ENCODE data around the gene MPZ. TPM values are rescaled to one million over a fixed set of nuclear protein-coding genes. Genes with fewer than 3 reads are reported as not detected.

The MPZ gene
- 8.6 and 19.9 TPM in 2 replicates for total RNA-seq (2011; cell fraction: chromatin; rRNA removed; ENCODE audit: low replicate concordance)
- 17.8 and 21.0 TPM in 2 replicates for total RNA-seq (2011; cell fraction: nucleolus; rRNA removed)
- total RNA-seq (2011; cell fraction: nucleoplasm; rRNA removed), result 18.5 and 20.5 TPM in 2 replicates
- total RNA-seq (2014; rRNA removed), result 13.5 and 19.0 TPM in 2 replicates
- total RNA-seq (2014; rRNA removed; fragmentation: Illumina TruSeq; extraction: Trizol), result 10.2 and 10.4 TPM in 2 replicates
- total RNA-seq (2015; rRNA removed; fragmentation: Illumina TruSeq; extraction: Trizol), result 10.2 and 10.3 TPM in 2 replicates
- 11.4 and 15.3 TPM in 2 replicates for total RNA-seq (2021)
- polyA plus RNA-seq (2011; rRNA removed), result 10.5 and 10.9 TPM in 2 replicates
- polyA plus RNA-seq (2011; cell fraction: cytosol; rRNA removed), result 15.5 and 16.4 TPM in 2 replicates
- 15.3 and 25.2 TPM in 2 replicates for polyA plus RNA-seq (2011; cell fraction: nucleus; rRNA removed)
- 15.0 and 18.0 TPM in 2 replicates for polyA plus RNA-seq (2012)
- 14.7 and 17.5 TPM in 2 replicates for polyA plus RNA-seq (2014; fragmentation: Illumina TruSeq; extraction: Trizol)
- polyA plus RNA-seq (2014; fragmentation: Nextera tagmentation; extraction: Ambion mirVana), result under 1 TPM; 0.22 to 0.31 TPM
- polyA plus RNA-seq (2014; rRNA removed), result 15.7 and 16.6 TPM in 2 replicates
- 1.9 and 3.2 TPM in 2 replicates for polyA minus RNA-seq (2011; rRNA and poly(A)+ RNA removed)
- 2.4 and 3.4 TPM in 2 replicates for polyA minus RNA-seq (2011; cell fraction: cytosol; rRNA and poly(A)+ RNA removed)
- 4.7 and 8.1 TPM in 2 replicates for polyA minus RNA-seq (2011; cell fraction: nucleus; rRNA and poly(A)+ RNA removed)
- Bru-seq, nascent RNA, result percentile 71 among the genes with signal in this experiment
- percentile 60 among the genes with signal in this experiment for BruChase-seq, experiment 1, labeled RNA remaining after a 2-hour chase
- percentile 64 among the genes with signal in this experiment for BruChase-seq, experiment 2, labeled RNA remaining after a 6-hour chase
- long read RNA-seq, experiment 1, partial matches to known transcripts, result 0 of 18 reads
- long read RNA-seq, experiment 1, other reads (novel, unspliced or antisense), result 18 of 18 reads
- long read RNA-seq, experiment 2, partial matches to known transcripts, result 4 of 6 reads
- long read RNA-seq, experiment 2, other reads (novel, unspliced or antisense), result 1 of 6 reads
- long read RNA-seq, experiment 3, result 0 reads

DNA sequence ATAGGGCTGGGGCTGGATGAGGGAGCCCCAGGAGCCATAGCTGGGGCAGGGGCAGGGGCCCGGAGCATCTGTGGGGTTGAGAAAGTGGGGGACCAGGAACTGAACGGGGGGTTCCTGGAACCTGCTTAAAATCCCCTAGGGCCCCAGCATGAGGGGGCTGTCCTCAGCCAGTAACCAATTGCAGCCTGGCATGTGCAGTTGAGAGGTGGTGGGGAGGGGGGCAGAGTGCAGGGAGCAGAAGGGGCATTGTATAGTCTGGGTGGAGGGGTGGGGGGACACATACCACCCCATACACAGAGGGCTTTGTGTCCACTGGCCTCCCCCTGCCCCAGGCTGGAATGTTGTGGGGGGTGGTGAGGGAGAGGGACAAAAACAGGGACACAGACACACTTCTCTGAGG lies at the start of gene MPZ:
MPZ (minus strand) TSS at position 101 of the 400 bp plus-strand sequence; CDS start at position 38, 63 bp downstream.
- in situ Hi-C loops (cut with MboI), result no loop called here
- Histone ChIP-seq H3K79me2 (ENCODE audit: control insufficient read depth, insufficient read depth, low read length) (peaks cover 17% of the 10 kb centered on the region), H3K27ac (ENCODE audit: extremely low read depth, low read depth, low read length) (no peak within 1 kb of the TSS), H3K4me1 (replicated peaks in 1 of 2; ENCODE audit: control insufficient read depth in 2 of 2, insufficient read depth in 2 of 2, low read length in 2 of 2) (peaks cover 38 to 40% of the 10 kb centered on the region in 2 experiments), H3K4me2 (ENCODE audit: insufficient read depth, low read length) (no peak within 1 kb of the TSS), H3K36me3 (ENCODE audit: control insufficient read depth, insufficient read depth, low read length) (no peaks in the 10 kb centered on the region), H3K9ac (ENCODE audit: insufficient read depth in 1 of 2, low read depth in 2 of 2, low read length in 2 of 2) (peak within 1 kb of the TSS in 1 of 2 experiments; percentile 15; a peak in 1 of 4 replicates), H3K4me3 (no peak within 1 kb of the TSS), H3K9me3 (replicated peaks; ENCODE audit: control insufficient read depth, insufficient read depth, low read depth, low read length) (no peaks in the 10 kb centered on the region), H3K9me1 (ENCODE audit: control insufficient read depth, insufficient read depth, low read length) (no peaks in the 10 kb centered on the region), H3K27me3 (ENCODE audit: control insufficient read depth in 2 of 2, insufficient read depth in 2 of 2, low read length in 2 of 2) (no peaks in the 10 kb centered on the region), H2AFZ (ENCODE audit: low read depth, low read length) (no peak within 1 kb of the TSS; the same call in none of the 2 replicates), H4K20me1 (replicated peaks; ENCODE audit: control insufficient read depth, insufficient read depth, low read length) (no peaks in the 10 kb centered on the region)
- ChIA-PET CTCF (ENCODE audit: low intra/inter-chr PET ratio) (no interaction called here), POLR2A (no interaction called here)
- intact Hi-C loops (cut with micrococcal nuclease), result loop anchor here (5.0 to 10.0 kb wide), 3 partner anchors 57 to 135 kb away; partner anchors contain the start of genes CFAP126 and NDUFS2
- ATAC-seq (no peak), FAIRE-seq (no peak), DNase-seq (ENCODE audit: extremely low read depth in 1 of 4, low spot score in 3 of 4) (no peak)
- no TSS peak for BruUV-seq (replicated peaks)
- 24% methylated on average over 2 of the region's 2 CpGs for WGBS (ENCODE audit: insufficient coverage, low coverage, missing lambda C conversion rate)
- TF ChIP-seq, protein P1, sequence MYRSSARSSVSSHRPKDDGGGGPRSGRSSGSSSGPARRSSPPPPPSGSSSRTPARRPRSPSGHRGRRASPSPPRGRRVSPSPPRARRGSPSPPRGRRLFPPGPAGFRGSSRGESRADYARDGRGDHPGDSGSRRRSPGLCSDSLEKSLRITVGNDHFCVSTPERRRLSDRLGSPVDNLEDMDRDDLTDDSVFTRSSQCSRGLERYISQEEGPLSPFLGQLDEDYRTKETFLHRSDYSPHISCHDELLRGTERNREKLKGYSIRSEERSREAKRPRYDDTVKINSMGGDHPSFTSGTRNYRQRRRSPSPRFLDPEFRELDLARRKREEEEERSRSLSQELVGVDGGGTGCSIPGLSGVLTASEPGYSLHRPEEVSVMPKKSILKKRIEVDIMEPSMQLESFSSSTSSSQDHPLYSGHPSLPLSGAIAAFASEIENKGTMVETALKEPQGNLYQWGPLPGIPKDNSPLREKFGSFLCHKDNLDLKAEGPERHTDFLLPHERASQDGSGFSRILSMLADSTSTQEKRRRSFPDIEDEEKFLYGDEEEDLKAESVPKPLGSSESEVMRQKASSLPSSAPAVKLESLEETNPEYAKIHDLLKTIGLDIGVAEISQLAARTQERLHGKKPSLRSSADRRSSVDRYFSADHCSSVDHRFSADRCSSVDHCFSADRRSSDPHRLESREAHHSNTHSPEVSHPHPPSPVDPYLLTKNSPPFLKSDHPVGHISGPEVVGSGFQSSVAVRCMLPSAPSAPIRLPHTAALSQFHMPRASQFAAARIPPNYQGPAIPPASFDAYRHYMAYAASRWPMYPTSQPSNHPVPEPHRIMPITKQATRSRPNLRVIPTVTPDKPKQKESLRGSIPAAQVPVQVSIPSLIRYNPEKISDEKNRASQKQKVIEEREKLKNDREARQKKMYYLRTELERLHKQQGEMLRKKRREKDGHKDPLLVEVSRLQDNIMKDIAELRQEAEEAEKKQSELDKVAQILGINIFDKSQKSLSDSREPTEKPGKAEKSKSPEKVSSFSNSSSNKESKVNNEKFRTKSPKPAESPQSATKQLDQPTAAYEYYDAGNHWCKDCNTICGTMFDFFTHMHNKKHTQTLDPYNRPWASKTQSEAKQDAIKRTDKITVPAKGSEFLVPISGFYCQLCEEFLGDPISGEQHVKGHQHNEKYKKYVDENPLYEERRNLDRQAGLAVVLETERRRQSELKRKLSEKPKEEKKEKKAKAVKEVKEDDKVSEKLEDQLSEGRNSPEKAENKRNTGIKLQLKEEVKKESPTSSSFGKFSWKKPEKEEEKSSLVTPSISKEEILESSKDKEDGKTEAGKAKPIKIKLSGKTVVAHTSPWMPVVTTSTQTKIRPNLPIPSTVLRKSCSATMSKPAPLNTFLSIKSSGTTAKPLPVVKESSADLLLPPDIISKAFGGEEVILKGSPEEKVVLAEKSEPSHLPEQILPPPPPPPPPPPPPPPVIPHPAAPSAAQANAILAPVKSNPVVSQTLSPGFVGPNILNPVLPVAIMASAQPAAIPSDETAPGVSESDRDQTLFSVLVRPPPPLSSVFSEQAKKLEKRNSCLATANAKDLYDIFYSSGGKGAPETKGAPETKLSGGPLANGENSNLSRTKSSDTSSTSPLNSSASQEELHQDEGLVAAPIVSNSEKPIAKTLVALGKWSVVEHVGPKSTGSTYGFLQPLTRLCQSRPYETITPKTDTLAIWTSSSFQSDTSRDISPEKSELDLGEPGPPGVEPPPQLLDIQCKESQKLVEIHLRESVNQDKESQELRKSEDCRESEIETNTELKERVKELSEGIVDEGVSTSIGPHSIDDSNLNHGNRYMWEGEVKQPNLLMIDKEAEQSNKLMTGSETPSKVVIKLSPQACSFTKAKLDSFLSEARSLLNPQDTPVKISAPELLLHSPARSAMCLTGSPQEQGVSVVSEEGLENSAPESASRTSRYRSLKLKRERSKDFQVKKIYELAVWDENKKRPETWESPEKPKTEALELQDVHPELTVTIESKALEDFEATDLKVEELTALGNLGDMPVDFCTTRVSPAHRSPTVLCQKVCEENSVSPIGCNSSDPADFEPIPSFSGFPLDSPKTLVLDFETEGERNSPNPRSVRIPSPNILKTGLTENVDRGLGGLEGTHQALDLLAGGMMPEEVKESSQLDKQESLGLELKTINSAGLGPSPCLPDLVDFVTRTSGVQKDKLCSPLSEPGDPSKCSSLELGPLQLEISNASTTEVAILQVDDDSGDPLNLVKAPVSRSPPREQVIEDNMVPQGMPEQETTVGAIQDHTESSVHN (IDR thresholded peaks at IDR 0.05; ENCODE audit: borderline replicate concordance in 1 of 2, low read depth in 1 of 2), result no peak
- TF ChIP-seq CBX8 (IDR thresholded peaks at IDR 0.05; ENCODE audit: borderline replicate concordance, extremely low read depth, low read depth, low read length, poor library complexity, severe bottlenecking) (no peak), ZNF324 (CRISPR knock-in tag; IDR thresholded peaks at IDR 0.05) (no peak), NFIC (IDR thresholded peaks at IDR 0.05) (no peak), NFE2L1 (tag; IDR thresholded peaks at IDR 0.05; ENCODE audit: borderline replicate concordance, low read depth) (no peak), ZNF584 (CRISPR knock-in tag; IDR thresholded peaks at IDR 0.05; ENCODE audit: low read depth) (no peak), HMG20A (CRISPR knock-in tag; conservative IDR thresholded peaks at IDR 0.05) (no peak), MYNN (IDR thresholded peaks at IDR 0.05) (no peak), MYNN (CRISPR knock-in tag; IDR thresholded peaks at IDR 0.05) (no peak), ZBTB1 (CRISPR knock-in tag; IDR thresholded peaks at IDR 0.05; ENCODE audit: borderline replicate concordance, low read depth) (no peak)
